Activated CD8-positive, alpha-beta T cell treated with anti-CD3 and anti-CD28 coated beads, Interleukin-2, amount 10 ng/mL, durations not matched to agents 7 days and 5 days (primary cell): ENCODE results near the gene C4A. TPM values are rescaled to one million over a fixed set of nuclear protein-coding genes. Genes with fewer than 3 reads are reported as not detected.
"Not testable (repeated sequence)": the region's sequence is repeated elsewhere in the genome, so short reads cannot be mapped to it uniquely, and the experiment has no call there.

Experiments used
- ATAC-seq: fragments of 150-1000 bp; cut with Tn5 transposase; one replicate; pipeline ENCODE4 v1.10.0; 2021; ENCODE audit warnings: moderate library complexity
- CTCF ChIA-PET: fragments of 350-600 bp; sonication (Branson Sonifier 250); formaldehyde crosslinking; loops from one replicate; lab custom pipeline; 2021; ENCODE audit warnings: antibody characterized with exemption; lab: Charles Lee
- POLR2A ChIA-PET: fragments of 350-600 bp; sonication (Branson Sonifier 250); formaldehyde crosslinking; loops from one replicate; lab custom pipeline; 2021; ENCODE audit warnings: antibody characterized with exemption; lab: Charles Lee
- DNase-seq: peaks from one replicate; pipeline ENCODE4 v3.0.0-alpha.2; 2020
- H3K27ac Mint-ChIP-seq: one replicate; pipeline ENCODE4 v1.8.0; 2021; ENCODE audit warnings: mild to moderate bottlenecking, mixed read lengths
- H3K27me3 Mint-ChIP-seq: one replicate; pipeline ENCODE4 v1.8.0; 2021; ENCODE audit warnings: low read depth, mixed read lengths
- H3K36me3 Mint-ChIP-seq: one replicate; pipeline ENCODE4 v1.8.0; 2021; ENCODE audit warnings: low read depth, mixed read lengths
- H3K4me1 Mint-ChIP-seq: one replicate; pipeline ENCODE4 v1.8.0; 2021; ENCODE audit warnings: low read depth, mixed read lengths
- H3K4me3 Mint-ChIP-seq: one replicate; pipeline ENCODE4 v1.8.0; 2021; ENCODE audit warnings: mild to moderate bottlenecking, mixed read lengths
- H3K9me3 Mint-ChIP-seq: one replicate; pipeline ENCODE4 v1.8.0; 2022; ENCODE audit warnings: mixed read lengths; ENCODE audit not compliant: insufficient read depth
- total RNA-seq, 2 experiments: library from RNA; stranded (reverse); gene quantifications; one replicate each; pipeline ENCODE4 v1.2.3, GENCODE V29; 2021

C4A gene
- total RNA-seq, 2 experiments from 2014 or later, result 3.6 to 5.1 TPM

GRCh38 chr6:32010856-32011530 is 29.1 kb downstream of the C4A start:
- H3K4me1 Mint-ChIP-seq, H3K27ac Mint-ChIP-seq, H3K36me3 Mint-ChIP-seq, POLR2A ChIA-PET, ATAC-seq, H3K4me3 Mint-ChIP-seq, CTCF ChIA-PET, H3K9me3 Mint-ChIP-seq, H3K27me3 Mint-ChIP-seq, DNase-seq: not testable (repeated sequence)

GRCh38 chr6:32012941-32013617 is 31.2 kb downstream of the C4A start:
- H3K4me1 Mint-ChIP-seq, H3K36me3 Mint-ChIP-seq, H3K9me3 Mint-ChIP-seq, CTCF ChIA-PET, H3K4me3 Mint-ChIP-seq, ATAC-seq, POLR2A ChIA-PET, H3K27me3 Mint-ChIP-seq, DNase-seq: not testable (repeated sequence)
- peak overlapping the region; percentile 34 for H3K27ac Mint-ChIP-seq

- H3K4me3 Mint-ChIP-seq, H3K36me3 Mint-ChIP-seq, POLR2A ChIA-PET, H3K9me3 Mint-ChIP-seq, H3K4me1 Mint-ChIP-seq, DNase-seq, H3K27me3 Mint-ChIP-seq, H3K27ac Mint-ChIP-seq, ATAC-seq, CTCF ChIA-PET: not testable (repeated sequence)
These were observed 31.9 kb downstream of the C4A start for GRCh38 chr6:32013738-32014137.

- H3K27me3 Mint-ChIP-seq, POLR2A ChIA-PET, DNase-seq, ATAC-seq, H3K4me1 Mint-ChIP-seq, H3K36me3 Mint-ChIP-seq, H3K4me3 Mint-ChIP-seq, H3K9me3 Mint-ChIP-seq, CTCF ChIA-PET, H3K27ac Mint-ChIP-seq: not testable (repeated sequence)
These were observed 32.7 kb downstream of the C4A start, which contains the start of gene C4B for GRCh38 chr6:32014547-32014946. Gene C4B, plus strand, starts transcription at chr6:32014795. Its CDS starts 51 bp downstream, at chr6:32014846.

- DNase-seq, H3K4me3 Mint-ChIP-seq, POLR2A ChIA-PET, H3K4me1 Mint-ChIP-seq, H3K27me3 Mint-ChIP-seq, CTCF ChIA-PET, H3K36me3 Mint-ChIP-seq, ATAC-seq, H3K9me3 Mint-ChIP-seq, H3K27ac Mint-ChIP-seq: not testable (repeated sequence)
These were observed 40.2 kb downstream of the C4A start for GRCh38 chr6:32022100-32022499.

GRCh38 chr6:32028631-32029030 is 46.8 kb downstream of the C4A start:
- H3K27ac Mint-ChIP-seq, H3K4me1 Mint-ChIP-seq, H3K36me3 Mint-ChIP-seq, POLR2A ChIA-PET, H3K4me3 Mint-ChIP-seq, H3K9me3 Mint-ChIP-seq, H3K27me3 Mint-ChIP-seq, ATAC-seq, DNase-seq, CTCF ChIA-PET: not testable (repeated sequence)

- H3K4me3 Mint-ChIP-seq, H3K4me1 Mint-ChIP-seq, H3K36me3 Mint-ChIP-seq, POLR2A ChIA-PET, DNase-seq, CTCF ChIA-PET, ATAC-seq, H3K27ac Mint-ChIP-seq, H3K9me3 Mint-ChIP-seq, H3K27me3 Mint-ChIP-seq: not testable (repeated sequence)
These were observed 47.7 kb downstream of the C4A start for GRCh38 chr6:32029553-32029952.

GRCh38 chr6:32035283-32036013 is 53.6 kb downstream of the C4A start:
- ATAC-seq, CTCF ChIA-PET, H3K9me3 Mint-ChIP-seq, H3K36me3 Mint-ChIP-seq, H3K27me3 Mint-ChIP-seq, H3K4me1 Mint-ChIP-seq, POLR2A ChIA-PET, H3K27ac Mint-ChIP-seq, DNase-seq, H3K4me3 Mint-ChIP-seq: not testable (repeated sequence)

- H3K9me3 Mint-ChIP-seq, ATAC-seq, H3K27me3 Mint-ChIP-seq, DNase-seq, POLR2A ChIA-PET, H3K4me1 Mint-ChIP-seq, H3K27ac Mint-ChIP-seq, H3K36me3 Mint-ChIP-seq, H3K4me3 Mint-ChIP-seq, CTCF ChIA-PET: not testable (repeated sequence)
These were observed 55.3 kb downstream of the C4A start for GRCh38 chr6:32037136-32037535.

GRCh38 chr6:32037598-32038524 is 56.0 kb downstream of the C4A start, which contains the start of gene CYP21A2:
Gene CYP21A2, plus strand, starts transcription at chr6:32038415. Its CDS starts 8 bp downstream, at chr6:32038423.
- H3K27ac Mint-ChIP-seq, result peak within 1 kb of the TSS; percentile 22
- H3K9me3 Mint-ChIP-seq, POLR2A ChIA-PET, H3K27me3 Mint-ChIP-seq, H3K36me3 Mint-ChIP-seq, DNase-seq, H3K4me1 Mint-ChIP-seq, CTCF ChIA-PET, H3K4me3 Mint-ChIP-seq: not testable (repeated sequence)
- ATAC-seq, result peak; percentile 87

- not testable (repeated sequence) for H3K4me1 Mint-ChIP-seq
These were observed 57.0 kb downstream of the C4A start for GRCh38 chr6:32038878-32039277.

More at GRCh38 chr6:32038878-32039277, 57.0 kb downstream of the C4A start:
- ATAC-seq, POLR2A ChIA-PET, H3K9me3 Mint-ChIP-seq, DNase-seq, H3K36me3 Mint-ChIP-seq, H3K4me3 Mint-ChIP-seq, CTCF ChIA-PET, H3K27me3 Mint-ChIP-seq, H3K27ac Mint-ChIP-seq: not testable (repeated sequence)
